ENCODE measurements around the gene SLC2A5.

SLC2A5 gene

GRCh38 chr1:9087411-9088125 is 18.1 kb upstream of the SLC2A5 start:
- DNase-seq = no peak

DNA sequence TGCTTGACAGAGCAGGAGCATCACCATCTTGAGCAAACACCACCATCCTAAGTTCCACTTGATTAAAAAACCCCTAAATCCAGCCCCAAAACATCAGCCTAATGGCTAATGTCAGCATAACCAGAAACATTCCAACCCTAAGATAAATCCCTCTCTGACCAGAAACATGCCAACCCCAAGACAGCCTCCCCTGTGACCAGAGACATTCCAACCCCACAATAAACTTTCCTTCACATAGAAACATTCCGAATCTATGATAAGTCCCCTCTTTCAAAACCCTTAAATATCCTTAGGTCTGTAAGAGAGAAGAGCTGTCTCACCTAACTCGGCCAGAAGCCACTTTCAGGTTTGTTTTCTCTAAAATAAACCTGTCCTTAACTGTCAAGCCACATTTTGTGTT is 17.4 kb upstream of the SLC2A5 start:
- DNase-seq = no peak

GRCh38 chr1:9086045-9086444 is 16.6 kb upstream of the SLC2A5 start:
- DNase-seq = no peak

DNA sequence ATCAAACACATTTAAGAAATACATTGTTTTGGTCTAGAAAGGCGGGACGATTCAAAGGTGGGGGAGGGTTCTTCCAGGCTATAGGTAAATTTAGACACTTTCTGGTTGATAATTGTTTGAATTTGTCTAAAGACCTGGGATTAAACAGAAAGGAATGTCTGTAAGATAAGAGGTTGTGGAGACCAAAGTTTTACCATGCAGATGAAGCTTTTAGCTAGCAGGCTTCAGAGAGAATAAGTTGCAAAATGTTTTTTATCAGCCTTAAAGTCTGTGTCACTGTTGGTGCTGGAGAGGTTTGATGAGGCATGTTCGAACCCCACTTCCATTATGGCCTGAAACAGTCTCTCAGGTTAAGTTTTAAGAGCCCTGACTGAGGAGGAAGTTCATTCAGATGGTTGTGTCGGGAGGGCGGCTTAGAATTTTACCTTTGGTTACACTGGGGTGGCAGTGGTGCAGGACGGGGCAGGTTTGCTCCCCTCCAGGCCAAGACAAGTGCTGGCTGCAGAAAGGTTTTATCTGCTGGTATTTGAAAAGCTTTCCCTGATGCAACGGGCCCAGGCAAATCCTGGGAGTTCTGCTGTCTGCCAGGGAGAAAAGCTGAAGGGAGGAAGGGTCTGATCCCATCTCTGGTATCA is 16.0 kb upstream of the SLC2A5 start:
- DNase-seq = no peak

GRCh38 chr1:9084906-9085305 is 15.5 kb upstream of the SLC2A5 start:
- no peak for DNase-seq

DNA sequence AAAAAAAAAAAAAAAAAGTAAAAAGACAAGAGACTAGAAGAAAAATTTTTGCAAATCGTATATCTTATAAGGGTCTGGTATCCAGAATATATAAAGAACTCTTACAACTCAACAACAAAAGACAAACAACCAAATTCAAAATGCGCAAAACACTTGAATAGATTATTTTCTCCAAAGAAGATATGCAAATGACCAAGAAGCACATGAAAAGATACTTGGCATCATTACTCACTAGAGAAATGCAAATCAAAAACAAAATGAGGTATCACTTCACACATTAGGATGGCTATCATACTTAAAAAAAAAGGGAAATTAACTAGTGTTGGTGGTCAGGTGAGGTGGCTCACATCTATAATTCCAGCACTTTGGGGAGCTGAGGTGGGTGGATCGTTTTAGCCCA is 12.0 kb upstream of the SLC2A5 start:
- no peak for DNase-seq

GRCh38 chr1:9080705-9081291 is 11.4 kb upstream of the SLC2A5 start:
- DNase-seq = no peak

DNA sequence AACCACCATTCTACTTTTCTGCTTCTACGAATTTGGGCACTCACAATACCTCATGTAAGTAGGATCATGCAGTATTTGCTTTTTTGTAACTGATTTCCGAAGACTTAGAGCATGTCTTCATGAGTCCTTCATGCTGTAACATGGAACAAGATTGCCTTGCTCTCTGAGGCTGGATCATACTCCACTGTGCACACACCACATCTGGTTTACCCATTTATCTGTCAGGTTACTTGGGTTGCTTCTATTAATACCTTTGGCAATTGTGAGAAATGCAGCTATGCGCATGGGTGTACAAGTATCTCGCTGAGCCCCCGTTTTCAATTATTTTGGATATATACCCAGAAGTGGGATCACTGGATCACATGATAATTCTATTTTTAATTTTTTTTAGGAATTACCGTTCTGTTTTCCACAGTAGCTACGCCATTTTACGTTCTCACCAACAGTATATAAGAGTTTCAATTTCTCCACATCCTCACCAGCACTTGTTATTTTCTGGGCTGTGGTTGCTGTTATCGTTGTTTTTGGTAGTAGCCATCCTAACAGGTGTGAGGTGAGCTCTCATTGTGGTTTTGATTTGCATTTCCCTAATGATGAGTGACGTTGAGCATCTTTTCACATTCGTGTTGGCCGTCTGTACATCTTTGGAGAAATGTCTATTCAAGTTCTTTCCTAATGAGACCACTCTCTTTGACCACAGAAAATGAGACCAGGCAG is 10.7 kb upstream of the SLC2A5 start:
- DNase-seq = no peak

- no peak for DNase-seq
Observed at GRCh38 chr1:9078752-9079500, 9.5 kb upstream of the SLC2A5 start.

- no peak for DNase-seq
Observed at GRCh38 chr1:9078015-9078751, 8.7 kb upstream of the SLC2A5 start.

GRCh38 chr1:9075022-9075421 is 5.6 kb upstream of the SLC2A5 start:
- no peak for DNase-seq

GRCh38 chr1:9073143-9073542 is 3.7 kb upstream of the SLC2A5 start:
- no peak for DNase-seq

- DNase-seq = no peak
Observed at GRCh38 chr1:9071554-9072235, 2.3 kb upstream of the SLC2A5 start.

GRCh38 chr1:9070486-9070885 is 1.1 kb upstream of the SLC2A5 start:
- DNase-seq = no peak

- no peak for DNase-seq
Observed at GRCh38 chr1:9068981-9069325, 482 bp downstream of the SLC2A5 start.

DNA sequence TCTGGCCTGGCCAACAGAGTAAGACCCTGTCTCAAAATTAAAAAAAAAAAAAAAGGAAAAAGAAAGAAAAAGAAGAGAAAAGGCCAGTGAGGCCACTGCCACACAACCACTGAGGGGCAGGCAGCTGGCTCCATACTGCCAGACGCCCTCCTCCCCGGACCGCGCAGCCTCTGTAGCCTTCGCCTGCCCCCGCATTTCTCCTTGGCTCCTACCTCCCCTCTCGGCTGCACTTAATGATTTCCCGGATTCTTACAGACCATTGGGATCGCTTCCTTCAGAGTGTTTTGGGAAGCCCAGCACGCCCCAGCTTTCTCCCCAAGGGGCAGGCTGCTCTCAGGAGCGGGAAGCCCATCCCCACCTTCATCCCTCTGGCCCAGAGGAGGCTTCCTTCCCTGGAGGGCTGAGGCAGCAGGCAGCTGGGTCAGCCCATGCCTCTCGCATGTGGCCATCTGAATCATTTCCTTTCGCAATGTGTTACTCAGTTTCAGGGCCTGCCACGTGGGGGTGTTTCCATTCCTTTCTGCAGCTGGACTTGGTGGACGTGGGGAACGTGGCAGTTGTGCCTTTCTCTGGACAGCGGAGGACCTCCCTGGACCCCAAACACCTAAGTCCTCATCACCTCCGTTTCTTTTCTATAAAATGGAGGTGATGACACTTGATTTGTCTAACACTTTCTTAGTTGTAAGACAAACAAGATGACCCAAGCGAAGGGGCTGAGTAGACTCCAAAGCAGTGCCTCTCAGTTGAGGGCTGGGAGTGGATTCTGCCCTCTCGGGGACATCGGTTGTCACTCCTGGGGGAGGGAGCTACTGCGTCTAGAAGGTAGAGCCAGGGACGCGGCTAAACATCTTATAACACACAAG is 2.3 kb downstream of the SLC2A5 start:
- DNase-seq = no peak

- DNase-seq = no peak
Observed at GRCh38 chr1:9065213-9065751, 4.2 kb downstream of the SLC2A5 start.

GRCh38 chr1:9062846-9063245 is 6.6 kb downstream of the SLC2A5 start:
- DNase-seq = no peak

- DNase-seq = no peak
Observed at GRCh38 chr1:9062021-9062471, 7.4 kb downstream of the SLC2A5 start.

DNA sequence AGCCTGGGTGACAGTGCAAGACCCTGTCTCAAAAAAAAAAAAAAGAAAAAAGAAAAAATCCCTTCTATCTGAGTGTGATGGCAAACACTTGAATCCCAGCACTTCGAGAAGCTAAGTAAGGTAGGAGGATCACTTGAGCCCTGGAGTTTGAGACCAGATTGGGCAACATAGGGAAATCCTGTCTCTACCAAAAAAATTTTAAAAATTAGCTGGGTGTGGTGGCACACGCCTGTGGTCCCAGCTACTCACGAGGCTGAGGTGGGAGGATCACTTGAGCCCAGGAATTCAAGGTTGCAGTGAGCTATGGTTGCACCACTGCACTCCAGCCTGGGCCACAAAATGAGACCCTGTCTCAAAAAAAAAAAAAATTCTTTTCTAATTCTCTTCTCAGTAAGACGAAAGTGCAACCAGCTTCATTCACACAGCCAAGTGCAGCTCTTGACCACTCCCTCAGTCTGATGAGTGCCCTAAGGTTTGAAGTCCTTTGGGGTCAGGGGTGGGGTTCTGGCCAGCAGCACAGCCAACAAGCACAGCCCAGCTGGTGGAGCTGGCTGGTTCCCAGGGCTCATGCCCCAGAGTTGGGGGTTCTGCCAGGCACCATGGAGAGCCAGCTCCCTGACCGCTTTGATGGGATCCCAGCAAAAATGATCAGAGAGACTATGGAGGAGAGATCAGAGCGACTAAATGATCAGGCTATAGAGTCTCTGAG is 8.0 kb downstream of the SLC2A5 start:
- no peak for DNase-seq
